IMR-90 (cell line): ENCODE measurements around the gene KRTAP4-8. TPM values are rescaled to one million over a fixed set of nuclear protein-coding genes. Genes with fewer than 3 reads are reported as not detected.

Experiments
- ATAC-seq: fragments of 200-7000 bp; cut with Tn5 transposase; 2 replicates; pipeline ENCODE4 v1.9.1; 2020; ENCODE audit warnings: low read depth, mild to moderate bottlenecking, moderate library complexity
- BruUV-seq: library from RNA; stranded (reverse); fragments of 400-500 nt; replicated peaks from 2 replicates; lab custom pipeline; 2021; lab: Mats Ljungman, UMichigan
- CTCF ChIA-PET: fragments of 300-600 bp; formaldehyde crosslinking; extraction: SDS; loops from one replicate; lab custom pipeline; 2021; ENCODE audit warnings: antibody characterized with exemption; lab: Yijun Ruan, JAX
- POLR2A ChIA-PET: fragments of 300-600 bp; sonication (Branson Sonifier 250); formaldehyde crosslinking; loops from one replicate; lab custom pipeline; 2022; ENCODE audit warnings: antibody characterized with exemption; ENCODE audit not compliant: unreplicated experiment; lab: Charles Lee
- DNase-seq: peaks from one replicate; pipeline ENCODE4 v3.0.0; 2013
- H2AFZ ChIP-seq: replicated peaks from 2 replicates; pipeline ENCODE3; 2013; ENCODE audit warnings: low read length, mild to moderate bottlenecking; ENCODE audit not compliant: poor library complexity
- H2AK5ac ChIP-seq: 2 replicates; pipeline ENCODE4 v1.6.1; 2013; ENCODE audit warnings: low read depth, low read length, inconsistent platforms
- H2AK9ac ChIP-seq: replicated peaks from 2 replicates; pipeline ENCODE3; 2013; ENCODE audit warnings: mild to moderate bottlenecking, low read depth, low read length, moderate library complexity; ENCODE audit not compliant: poor library complexity
- H2BK120ac ChIP-seq: 2 replicates; pipeline ENCODE4 v1.6.1; 2013; ENCODE audit warnings: low read depth, low read length, inconsistent platforms
- H2BK15ac ChIP-seq: 3 replicates; pipeline ENCODE4 v1.6.1; 2013; ENCODE audit warnings: low read depth, low read length, inconsistent platforms
- H2BK20ac ChIP-seq: 2 replicates; pipeline ENCODE4 v1.6.1; 2013; ENCODE audit warnings: low read depth, mild to moderate bottlenecking, inconsistent platforms, low read length, moderate library complexity
- H2BK5ac ChIP-seq: 2 replicates; pipeline ENCODE4 v1.6.1; 2013; ENCODE audit warnings: mild to moderate bottlenecking, low read depth, low read length, inconsistent platforms; ENCODE audit not compliant: poor library complexity, severe bottlenecking
- H3K14ac ChIP-seq: replicated peaks from 2 replicates; pipeline ENCODE4 v1.6.1; 2013; ENCODE audit warnings: low read depth, low read length, inconsistent platforms
- H3K18ac ChIP-seq: 2 replicates; pipeline ENCODE4 v1.6.1; 2013; ENCODE audit warnings: low read depth, low read length, control low read depth
- H3K23ac ChIP-seq: 2 replicates; pipeline ENCODE4 v1.6.1; 2013; ENCODE audit warnings: low read depth, low read length, inconsistent platforms
- H3K27ac ChIP-seq: 2 replicates; pipeline ENCODE4 v1.5.1; 2013; ENCODE audit warnings: mild to moderate bottlenecking, control low read depth, low read length; ENCODE audit not compliant: insufficient read depth
- H3K27me3 ChIP-seq: 2 replicates; pipeline ENCODE4 v1.6.1; 2013; ENCODE audit warnings: low read length; ENCODE audit not compliant: control insufficient read depth, insufficient read depth
- H3K36me3 ChIP-seq: 2 replicates; pipeline ENCODE4 v1.6.1; 2013; ENCODE audit warnings: low read length, mixed read lengths; ENCODE audit not compliant: control insufficient read depth, insufficient read depth
- H3K4ac ChIP-seq: 2 replicates; pipeline ENCODE4 v1.6.1; 2013; ENCODE audit warnings: low read depth, low read length, inconsistent platforms
- H3K4me1 ChIP-seq: 2 replicates; pipeline ENCODE4 v1.6.1; 2013; ENCODE audit warnings: low read length, mixed read lengths; ENCODE audit not compliant: control insufficient read depth, insufficient read depth
- H3K4me2 ChIP-seq: 2 replicates; pipeline ENCODE4 v1.6.1; 2013; ENCODE audit warnings: low read depth, mild to moderate bottlenecking, control low read depth, low read length, moderate library complexity
- H3K4me3 ChIP-seq: 2 replicates; pipeline ENCODE4 v1.5.1; 2013; ENCODE audit warnings: low read depth, mild to moderate bottlenecking, control low read depth, low read length, moderate library complexity; ENCODE audit not compliant: insufficient read depth
- H3K56ac ChIP-seq: 2 replicates; pipeline ENCODE4 v1.6.1; 2013; ENCODE audit warnings: low read length, inconsistent platforms; ENCODE audit not compliant: insufficient read depth; ENCODE audit errors: extremely low read depth
- H3K79me1 ChIP-seq, 2 experiments: 2 replicates each; pipeline ENCODE4 v1.6.1; 2013; ENCODE audit warnings: low read length in 2 of 2, inconsistent platforms in 1 of 2, low read depth in 1 of 2
- H3K9ac ChIP-seq: 2 replicates; pipeline ENCODE4 v1.6.1; 2013; ENCODE audit warnings: low read depth, low read length, control low read depth
- H3K9me1 ChIP-seq: 2 replicates; pipeline ENCODE4 v1.6.1; 2013; ENCODE audit warnings: low read length, inconsistent platforms; ENCODE audit not compliant: insufficient read depth
- H3K9me3 ChIP-seq: 2 replicates; pipeline ENCODE4 v1.6.1; 2013; ENCODE audit warnings: low read length; ENCODE audit not compliant: control insufficient read depth, insufficient read depth
- H4K20me1 ChIP-seq: 2 replicates; pipeline ENCODE4 v1.6.1; 2013; ENCODE audit warnings: low read length, inconsistent platforms; ENCODE audit not compliant: insufficient read depth
- H4K5ac ChIP-seq: 2 replicates; pipeline ENCODE4 v1.6.1; 2013; ENCODE audit warnings: mild to moderate bottlenecking, low read depth, low read length, control low read depth
- H4K8ac ChIP-seq, 2 experiments: 2 replicates each; pipeline ENCODE4 v1.6.1; 2013; ENCODE audit warnings: low read depth in 2 of 2, low read length in 2 of 2, control low read depth in 1 of 2, inconsistent platforms in 1 of 2
- H4K91ac ChIP-seq: 2 replicates; pipeline ENCODE4 v1.6.1; 2013; ENCODE audit warnings: low read depth, low read length, inconsistent platforms; ENCODE audit not compliant: insufficient read depth
- CHD1 ChIP-seq: IDR thresholded peaks from 2 replicates; pipeline ENCODE4 v1.6.1; 2012; ENCODE audit warnings: low read depth, low read length, improper control_type of control experiment
- MXI1 ChIP-seq: IDR thresholded peaks from 2 replicates; pipeline ENCODE4 v1.6.1; 2012; ENCODE audit warnings: low read depth, mild to moderate bottlenecking, low read length, moderate library complexity, borderline replicate concordance
- RAD21 ChIP-seq: IDR thresholded peaks from 2 replicates; pipeline ENCODE4 v1.6.1; 2012; ENCODE audit warnings: low read length, improper control_type of control experiment
- WGBS, 2 experiments: methylation state at CpG; one replicate each; pipeline versions ENCODE4 v1.1.5 to v1.1.7; 2013; ENCODE audit warnings: missing lambda C conversion rate in 2 of 2; ENCODE audit not compliant: insufficient read length in 1 of 2; ENCODE audit errors: extremely low coverage in 2 of 2; 5-methylcytosine and 5-hydroxymethylcytosine counted together
- dilution Hi-C: fragments of 300-500 bp; cut with HindIII; formaldehyde crosslinking; loops from one replicate; pipeline ENCODE4 v1.14.3; 2018; ENCODE audit warnings: low sequenced_read_pairs; ENCODE audit not compliant: unreplicated experiment
- in situ Hi-C: fragments of 300-500 bp; cut with MboI; formaldehyde crosslinking; loops from 3 replicates; pipeline ENCODE4 v1.14.3; 2019; ENCODE audit warnings: low sequenced_read_pairs, inconsistent platforms, mixed read lengths
- intact Hi-C: fragments of 100-400 bp; cut with micrococcal nuclease; formaldehyde crosslinking; loops from 2 replicates; pipeline ENCODE4 v1.10.0; 2022
- polyA plus RNA-seq, 3 experiments: library from polyadenylated mRNA; depleted of rRNA; stranded (reverse); fragments of >200 nt; gene quantifications; 2 replicates each; pipeline ENCODE4 v1.2.3, GENCODE V29; 2012; ENCODE audit warnings: low replicate concordance in 1 of 3
- total RNA-seq: library from RNA; depleted of rRNA; stranded (reverse); fragments of >200 nt; gene quantifications from 2 replicates; pipeline ENCODE4 v1.2.3, GENCODE V29; 2012
- TF ChIP-seq, protein P1 (sequence below): fragments of 150-350 bp; IDR thresholded peaks from 2 replicates; pipeline ENCODE4 v1.6.1; 2017; ENCODE audit warnings: mild to moderate bottlenecking, antibody characterized with exemption, low read length, low read depth
- TF ChIP-seq, protein P2 (sequence below): conservative IDR thresholded peaks from 2 replicates; pipeline ENCODE4 v1.5.1; 2012; ENCODE audit warnings: mild to moderate bottlenecking, low read depth, low read length, improper control_type of control experiment

The KRTAP4-8 gene
- total and polyA plus RNA-seq, 2 of the 4 experiments (the other 2 are of a cell fraction): not detected

DNA sequence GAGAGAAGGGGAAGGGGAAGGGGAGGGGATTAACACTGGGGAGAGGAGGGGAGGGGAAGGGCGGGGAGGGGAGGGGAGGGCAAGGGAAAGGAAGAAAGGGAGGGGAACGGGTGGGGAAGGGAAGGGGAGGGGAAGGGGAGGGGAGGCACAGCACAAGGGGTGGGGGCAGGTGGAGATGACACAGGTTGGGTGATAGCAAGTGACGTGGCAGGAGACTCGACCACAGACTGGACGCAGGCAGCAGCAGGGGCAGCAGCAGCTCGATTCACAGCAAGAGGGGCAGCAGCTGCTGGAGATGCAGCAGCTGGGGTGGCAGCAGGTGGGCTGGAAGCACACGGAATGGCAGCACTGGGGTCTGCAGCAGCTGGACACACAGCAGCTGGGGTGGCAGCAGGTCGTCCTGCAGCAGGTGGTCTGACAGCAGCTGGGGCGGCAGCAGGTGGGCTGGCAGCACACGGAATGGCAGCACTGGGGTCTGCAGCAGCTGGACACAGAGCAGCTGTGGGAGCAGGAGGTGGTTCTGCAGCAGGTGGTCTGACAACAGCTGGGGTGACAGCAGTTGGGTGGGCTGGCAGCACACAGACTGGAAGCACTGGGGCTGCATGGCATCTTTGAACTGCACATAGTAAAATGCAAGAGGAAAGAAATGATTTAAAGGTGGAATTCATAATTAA, 3.8 kb upstream of the KRTAP4-8 start, which contains the start of gene KRTAP4-16:
TSS of gene KRTAP4-16 (minus strand) at position 624 of the 674 bp plus-strand sequence. CDS start at position 624, 0 bp downstream.
- peak within 1 kb of the TSS; percentile 95 for H3K4ac ChIP-seq
- no peak within 1 kb of the TSS for H2AFZ ChIP-seq
- H3K4me3 ChIP-seq: no peak within 1 kb of the TSS
- H3K9me1 ChIP-seq: peaks cover 6% of the 10 kb centered on the region
- ChIA-PET CTCF (no interaction called here), POLR2A (no interaction called here)
- peak within 1 kb of the TSS; percentile 32; the same call in 1 of the 2 replicates for H3K27ac ChIP-seq
- H4K8ac ChIP-seq: peak within 1 kb of the TSS; percentile 43 to 90; a peak in 3 of 4 replicates
- H4K91ac ChIP-seq: peak within 1 kb of the TSS; percentile 94
- no peaks in the 10 kb centered on the region for H3K79me1 ChIP-seq
- H3K14ac ChIP-seq: peak within 1 kb of the TSS; percentile 96
- in situ Hi-C loops (no loop called here), dilution Hi-C loops (no loop called here), intact Hi-C loops (no loop called here)
- H3K23ac ChIP-seq: peak within 1 kb of the TSS; percentile 85
- H4K5ac ChIP-seq: no peak within 1 kb of the TSS; the same call in 1 of the 2 replicates
- H3K27me3 ChIP-seq: no peaks in the 10 kb centered on the region
- H3K56ac ChIP-seq: no peak within 1 kb of the TSS
- H2BK20ac ChIP-seq: peak within 1 kb of the TSS; percentile 67
- BruUV-seq: no TSS peak
- H3K9ac ChIP-seq: no peak within 1 kb of the TSS
- no peaks in the 10 kb centered on the region for H4K20me1 ChIP-seq
- ATAC-seq: no peak
- peak within 1 kb of the TSS; percentile 99 for H2BK120ac ChIP-seq
- no peak within 1 kb of the TSS for H3K4me2 ChIP-seq
- no peaks in the 10 kb centered on the region for H3K9me3 ChIP-seq
- H3K36me3 ChIP-seq: no peaks in the 10 kb centered on the region
- no peak within 1 kb of the TSS for H2AK9ac ChIP-seq
- peak within 1 kb of the TSS; percentile 84 for H2BK5ac ChIP-seq
- H3K4me1 ChIP-seq: peaks cover 4% of the 10 kb centered on the region; the same call in 1 of the 2 replicates
- H2BK15ac ChIP-seq: peak within 1 kb of the TSS; percentile 34; the same call in 2 of the 3 replicates
- 62% methylated on average over 6 of the region's 10 CpGs; no CpG with 5 or more reads in 1 of the 2 experiments for WGBS, 2 experiments
- peak within 1 kb of the TSS; percentile 2; the same call in 1 of the 2 replicates for H3K18ac ChIP-seq
- DNase-seq: no peak
- TF ChIP-seq, protein P1, sequence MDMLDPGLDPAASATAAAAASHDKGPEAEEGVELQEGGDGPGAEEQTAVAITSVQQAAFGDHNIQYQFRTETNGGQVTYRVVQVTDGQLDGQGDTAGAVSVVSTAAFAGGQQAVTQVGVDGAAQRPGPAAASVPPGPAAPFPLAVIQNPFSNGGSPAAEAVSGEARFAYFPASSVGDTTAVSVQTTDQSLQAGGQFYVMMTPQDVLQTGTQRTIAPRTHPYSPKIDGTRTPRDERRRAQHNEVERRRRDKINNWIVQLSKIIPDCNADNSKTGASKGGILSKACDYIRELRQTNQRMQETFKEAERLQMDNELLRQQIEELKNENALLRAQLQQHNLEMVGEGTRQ: no peak
- TF ChIP-seq MXI1 (no peak), RAD21 (no peak), CHD1 (no peak)
- TF ChIP-seq, protein P2, sequence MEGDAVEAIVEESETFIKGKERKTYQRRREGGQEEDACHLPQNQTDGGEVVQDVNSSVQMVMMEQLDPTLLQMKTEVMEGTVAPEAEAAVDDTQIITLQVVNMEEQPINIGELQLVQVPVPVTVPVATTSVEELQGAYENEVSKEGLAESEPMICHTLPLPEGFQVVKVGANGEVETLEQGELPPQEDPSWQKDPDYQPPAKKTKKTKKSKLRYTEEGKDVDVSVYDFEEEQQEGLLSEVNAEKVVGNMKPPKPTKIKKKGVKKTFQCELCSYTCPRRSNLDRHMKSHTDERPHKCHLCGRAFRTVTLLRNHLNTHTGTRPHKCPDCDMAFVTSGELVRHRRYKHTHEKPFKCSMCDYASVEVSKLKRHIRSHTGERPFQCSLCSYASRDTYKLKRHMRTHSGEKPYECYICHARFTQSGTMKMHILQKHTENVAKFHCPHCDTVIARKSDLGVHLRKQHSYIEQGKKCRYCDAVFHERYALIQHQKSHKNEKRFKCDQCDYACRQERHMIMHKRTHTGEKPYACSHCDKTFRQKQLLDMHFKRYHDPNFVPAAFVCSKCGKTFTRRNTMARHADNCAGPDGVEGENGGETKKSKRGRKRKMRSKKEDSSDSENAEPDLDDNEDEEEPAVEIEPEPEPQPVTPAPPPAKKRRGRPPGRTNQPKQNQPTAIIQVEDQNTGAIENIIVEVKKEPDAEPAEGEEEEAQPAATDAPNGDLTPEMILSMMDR: no peak
- peak within 1 kb of the TSS; percentile 93 for H2AK5ac ChIP-seq
